Lung (tissue), 12 donors: ENCODE measurements around the gene COL1A2. TPM values are rescaled to one million over a fixed set of nuclear protein-coding genes. Genes with fewer than 3 reads are reported as not detected.

ENCODE experiments used
- ATAC-seq: fragments of 200-7000 bp; cut with Tn5 transposase; one replicate; pipeline ENCODE4 v1.9.1; 2020; ENCODE audit warnings: moderate number of reproducible peaks; ENCODE audit not compliant: insufficient read depth, low FRiP score
- DNase-seq, 3 donors: peaks; one replicate each; pipeline ENCODE4 v3.0.0-alpha.2; 2013 to 2017
- H3K27ac ChIP-seq, 2 donors: one replicate each; pipeline ENCODE4 v1.5.1; 2013; ENCODE audit warnings: mild to moderate bottlenecking in 2 of 2, moderate library complexity in 2 of 2, control low read depth in 1 of 2, inconsistent platforms in 1 of 2, low read depth in 1 of 2, low read length in 1 of 2
- H3K27me3 ChIP-seq, 3 donors: one replicate each; pipeline ENCODE4 v1.5.1; 2013; ENCODE audit warnings: low read length in 2 of 3; ENCODE audit not compliant: control insufficient read depth in 3 of 3, insufficient read depth in 3 of 3
- H3K36me3 ChIP-seq, 4 donors: one replicate each; pipeline ENCODE4 v1.5.1; 2013; ENCODE audit warnings: low read length in 4 of 4, mild to moderate bottlenecking in 1 of 4, moderate library complexity in 1 of 4; ENCODE audit not compliant: control insufficient read depth in 4 of 4, insufficient read depth in 4 of 4
- H3K4me1 ChIP-seq, 5 donors: one replicate each; pipeline ENCODE4 v1.5.1; 2013; ENCODE audit warnings: low read length in 5 of 5, mild to moderate bottlenecking in 2 of 5, moderate library complexity in 1 of 5; ENCODE audit not compliant: control insufficient read depth in 5 of 5, insufficient read depth in 5 of 5
- H3K4me3 ChIP-seq: one replicate; pipeline ENCODE4 v1.5.1; 2013; ENCODE audit warnings: mild to moderate bottlenecking, control low read depth, moderate library complexity
- H3K9ac ChIP-seq, 2 donors: one replicate each; pipeline ENCODE4 v1.5.1; 2013; ENCODE audit warnings: low read length in 2 of 2, control low read depth in 1 of 2; ENCODE audit not compliant: insufficient read depth in 1 of 2
- H3K9me3 ChIP-seq, 4 donors: one replicate each; pipeline ENCODE4 v1.5.1; 2013; ENCODE audit warnings: low read length in 3 of 4, mild to moderate bottlenecking in 1 of 4, moderate library complexity in 1 of 4; ENCODE audit not compliant: control insufficient read depth in 4 of 4, insufficient read depth in 3 of 4
- CTCF ChIP-seq: IDR thresholded peaks from 2 replicates; pipeline ENCODE4 v1.5.1; 2012; ENCODE audit warnings: mild to moderate bottlenecking; ENCODE audit errors: control extremely low read depth, extremely low read depth
- WGBS, 2 donors: extraction: QIAGEN DNeasy Blood & Tissue Kit; methylation state at CpG; one replicate each; pipeline ENCODE4 v1.1.7; 2013; 5-methylcytosine and 5-hydroxymethylcytosine counted together
- polyA plus RNA-seq, 2 donors: library from polyadenylated mRNA; stranded (reverse); fragments of 200-250 nt; gene quantifications; one replicate each; pipeline ENCODE4 v1.2.1, GENCODE V29; 2013
- total RNA-seq, 2 donors: library from RNA; depleted of rRNA in 1 of 2; stranded (reverse); fragments of >200 nt in 1 of 2; gene quantifications; one replicate each; pipeline ENCODE4 v1.2.1, GENCODE V29; 2014 to 2021
- donor health status: control.
- donor health status: control.
- donor health status: Bipolar disorder and iron deficiency.
- donor health status: healthy.
- donor health status: DM: yes; HTN: yes; CAD: no.

Gene COL1A2
- total and polyA plus RNA-seq, 4 donors = 66.3 to 1,768 (median 336) TPM

- H3K9me3 ChIP-seq = no peaks in the 10 kb centered on the region
- H3K36me3 ChIP-seq = no peaks in the 10 kb centered on the region
- no peak for TF ChIP-seq CTCF
- H3K4me3 ChIP-seq = no peak overlapping the region
- H3K27ac ChIP-seq = no peak overlapping the region
- peaks cover 0 to 16% (median 0%) of the 10 kb centered on the region in 5 donors for H3K4me1 ChIP-seq
- no peaks in the 10 kb centered on the region for H3K27me3 ChIP-seq
- H3K9ac ChIP-seq = no peak overlapping the region
- no peak for ATAC-seq
- peak; percentile 24 to 67 (median 59) for DNase-seq
- WGBS, 2 donors = 77 to 79% methylated on average over 7 of the region's 7 CpGs
Observed at GRCh38 chr7:94355454-94355853, 39.2 kb upstream of the COL1A2 start.

GRCh38 chr7:94357076-94357475 lies 37.6 kb upstream of the COL1A2 start:
- no peak overlapping the region for H3K4me3 ChIP-seq
- H3K4me1 ChIP-seq = peaks cover 0 to 16% (median 0%) of the 10 kb centered on the region in 5 donors
- H3K9ac ChIP-seq = no peak overlapping the region
- no peak for ATAC-seq
- H3K9me3 ChIP-seq = no peaks in the 10 kb centered on the region
- H3K27me3 ChIP-seq = no peaks in the 10 kb centered on the region
- 91 to 93% methylated on average over 3 of the region's 3 CpGs for WGBS, 2 donors
- no peak for TF ChIP-seq CTCF
- no peak overlapping the region for H3K27ac ChIP-seq
- H3K36me3 ChIP-seq = no peaks in the 10 kb centered on the region
- DNase-seq = no peak

GRCh38 chr7:94360926-94361325 lies 33.8 kb upstream of the COL1A2 start:
- Histone ChIP-seq H3K27me3 (no peaks in the 10 kb centered on the region), H3K27ac (no peak overlapping the region), H3K9ac (no peak overlapping the region), H3K4me3 (no peak overlapping the region), H3K36me3 (no peaks in the 10 kb centered on the region), H3K4me1 (peaks cover 0 to 5% (median 0%) of the 10 kb centered on the region in 5 donors), H3K9me3 (no peaks in the 10 kb centered on the region)
- ATAC-seq (no peak), DNase-seq (no peak)
- TF ChIP-seq CTCF = no peak
- WGBS, 2 donors = 82 to 90% methylated on average over 2 of the region's 2 CpGs

GRCh38 chr7:94362276-94362675 lies 32.4 kb upstream of the COL1A2 start:
- Histone ChIP-seq H3K36me3 (no peaks in the 10 kb centered on the region), H3K9me3 (no peaks in the 10 kb centered on the region), H3K27me3 (no peaks in the 10 kb centered on the region), H3K27ac (no peak overlapping the region), H3K4me3 (no peak overlapping the region), H3K9ac (no peak overlapping the region), H3K4me1 (peaks cover 0 to 7% (median 0%) of the 10 kb centered on the region in 5 donors)
- WGBS, 2 donors = 86 to 94% methylated on average over 1 of the region's 1 CpG
- ATAC-seq = no peak
- DNase-seq = no peak
- TF ChIP-seq CTCF = no peak
